ENCODE data around the gene FAH. TPM values are rescaled to one million over a fixed set of nuclear protein-coding genes. Genes with fewer than 3 reads are reported as not detected.

The FAH gene
- total RNA-seq, 1 experiment from 2014 or later: 21.5 TPM

DNA sequence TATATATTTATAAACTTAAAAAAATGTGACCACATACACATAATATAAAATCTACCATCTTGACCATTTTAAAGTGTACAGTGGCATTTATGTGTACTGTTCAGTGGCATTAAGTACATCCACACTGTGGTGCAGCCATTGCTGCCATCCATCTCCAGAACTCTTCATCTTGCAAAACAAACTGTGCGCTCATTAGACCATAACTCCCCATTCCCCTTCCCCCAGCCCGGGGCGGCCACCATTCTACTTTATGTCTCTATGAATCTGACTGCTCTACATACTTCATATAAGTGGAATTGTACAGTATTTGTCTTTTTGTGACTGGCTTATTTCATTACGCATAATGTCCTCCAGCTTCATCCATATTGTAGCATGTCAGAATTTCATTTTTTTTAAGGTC, 51.4 kb downstream of the FAH start:
- H3K23ac ChIP-seq (ENCODE audit: insufficient read length, low read depth, low read length): no peak overlapping the region
- Mint-ChIP-seq H3K27me3 (ENCODE audit: low read depth) (peaks cover 1% of the 10 kb centered on the region), H3K27ac (no peak overlapping the region), H3K9me3 (no peaks in the 10 kb centered on the region), H3K4me1 (peaks cover 33 to 36% of the 10 kb centered on the region in 2 experiments), H3K36me3 (ENCODE audit: insufficient read depth in 1 of 3, low read depth in 3 of 3) (no peaks in the 10 kb centered on the region; a peak in 1 of 7 replicates), H3K4me3 (no peak overlapping the region; a peak in 1 of 5 replicates)
- H2BK15ac ChIP-seq (ENCODE audit: low read depth, low read length): no peak overlapping the region
- H3K27ac ChIP-seq (ENCODE audit: insufficient read length, low read depth, low read length): no peak overlapping the region
- H4K8ac ChIP-seq (replicated peaks; ENCODE audit: insufficient read length, low read depth, low read length): no peak overlapping the region
- peaks cover 6% of the 10 kb centered on the region; the same call in 1 of the 2 replicates for H3K4me1 ChIP-seq (ENCODE audit: insufficient read depth, low read length)
- no peak overlapping the region for H4K5ac ChIP-seq (ENCODE audit: insufficient read length, low read depth, low read length)
- H3K27me3 ChIP-seq (ENCODE audit: insufficient read depth, low read length): no peaks in the 10 kb centered on the region
- H4K91ac ChIP-seq (ENCODE audit: insufficient read length, low read depth, low read length): no peak overlapping the region
- no peak overlapping the region for H3K18ac ChIP-seq (ENCODE audit: insufficient read length, low read depth, low read length)
- no peak overlapping the region for H3K14ac ChIP-seq (ENCODE audit: insufficient read depth, low read length)
- H2AK5ac ChIP-seq (ENCODE audit: insufficient read length, low read length): no peak overlapping the region
- H2BK5ac ChIP-seq (ENCODE audit: insufficient read length, low read length): no peak overlapping the region
- no peaks in the 10 kb centered on the region for H3K9me3 ChIP-seq (ENCODE audit: control insufficient read depth, low read depth, low read length)
- TF ChIP-seq CTCF (conservative IDR thresholded peaks at IDR 0.05): no peak
- no peak overlapping the region for H3T11ph ChIP-seq (ENCODE audit: low read length)
- WGBS (ENCODE audit: extremely low coverage, insufficient read length, low lambda C conversion rate): no CpG with 5 or more reads among the region's 4 CpGs
- no peak overlapping the region for H2BK20ac ChIP-seq (ENCODE audit: low read depth, low read length, poor library complexity, severe bottlenecking)
- no peak overlapping the region for H2BK120ac ChIP-seq (ENCODE audit: low read depth, low read length, poor library complexity, severe bottlenecking)
- H3K4ac ChIP-seq (ENCODE audit: low read depth, low read length): no peak overlapping the region
- H2AFZ ChIP-seq (ENCODE audit: low read length): no peak overlapping the region
- no peak overlapping the region for H3K56ac ChIP-seq (ENCODE audit: insufficient read length, low read depth, low read length)
- H2BK12ac ChIP-seq (ENCODE audit: insufficient read length, low read depth, low read length): no peak overlapping the region
- no peaks in the 10 kb centered on the region for H3K79me2 ChIP-seq (ENCODE audit: insufficient read depth, low read length)
- H3K23me2 ChIP-seq (ENCODE audit: insufficient read length, low read depth, low read length, poor library complexity, severe bottlenecking): peaks cover 2% of the 10 kb centered on the region
- no peak overlapping the region for H3K9ac ChIP-seq (ENCODE audit: extremely low read depth, insufficient read length, low read length)
- H4K20me1 ChIP-seq (ENCODE audit: control insufficient read depth, insufficient read depth, insufficient read length): no peaks in the 10 kb centered on the region
- no peak for DNase-seq
- H3K79me1 ChIP-seq (ENCODE audit: insufficient read depth, low read depth, low read length, poor library complexity, severe bottlenecking): no peaks in the 10 kb centered on the region
- no peak overlapping the region for H3K4me2 ChIP-seq (ENCODE audit: insufficient read depth, insufficient read length, low read length)

Data from H9 (cell line).